HG03097 (cell line): ENCODE results near the gene BRI3.

Source experiments
- ATAC-seq: cut with Tn5 transposase; IDR thresholded peaks from one replicate; pipeline ENCODE4 v1.9.1; 2021; ENCODE audit not compliant: unreplicated experiment, low FRiP score

BRI3 gene

DNA sequence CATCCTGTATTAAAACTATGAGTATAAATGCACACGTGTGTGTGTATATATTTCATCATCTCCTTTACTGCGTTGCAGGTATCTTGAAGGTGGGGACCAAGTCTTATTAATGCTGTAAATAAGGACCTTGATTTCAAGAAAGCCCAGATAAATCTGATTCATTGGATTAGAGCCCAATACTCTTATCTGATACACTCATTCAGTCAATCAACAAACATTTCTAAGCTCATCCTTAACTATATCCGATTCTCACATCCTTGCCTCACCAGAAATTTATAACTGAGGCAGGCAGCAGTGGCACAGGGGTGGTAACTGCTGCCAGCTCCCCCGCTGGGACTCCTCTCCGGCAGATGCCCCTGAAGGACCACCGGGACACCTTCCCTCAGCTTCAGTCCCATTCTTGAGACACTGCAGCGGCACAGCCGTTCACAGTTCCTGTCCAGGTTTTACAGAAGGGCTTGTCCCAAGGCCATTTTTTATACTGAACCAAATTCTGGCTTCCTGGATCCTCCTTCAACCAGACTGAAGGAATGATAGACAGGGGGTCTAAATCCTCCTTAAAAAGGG lies 54.0 kb downstream of the BRI3 start:
- ATAC-seq: no peak

DNA sequence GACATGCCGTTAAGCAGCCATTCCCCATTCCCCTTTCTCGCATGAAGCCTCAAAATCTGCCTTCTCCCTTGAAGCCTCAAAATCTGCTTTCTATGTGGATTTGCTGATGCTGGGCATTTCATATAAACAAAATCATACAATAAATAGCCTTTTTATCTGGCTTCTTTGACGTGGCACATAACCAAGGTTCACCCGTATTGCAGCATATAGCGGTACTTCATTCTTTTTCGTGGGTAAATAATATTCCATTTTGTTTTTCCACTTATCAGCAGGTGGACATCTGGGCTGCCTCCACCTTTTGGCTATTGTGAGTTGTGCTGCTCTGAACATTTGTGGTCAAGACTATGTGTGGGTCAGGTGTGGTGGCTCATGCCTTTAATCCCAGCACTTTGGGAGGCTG lies 57.0 kb downstream of the BRI3 start:
- ATAC-seq: no peak

GRCh38 chr7:98339043-98339442 lies 57.6 kb downstream of the BRI3 start:
- no peak for ATAC-seq

DNA sequence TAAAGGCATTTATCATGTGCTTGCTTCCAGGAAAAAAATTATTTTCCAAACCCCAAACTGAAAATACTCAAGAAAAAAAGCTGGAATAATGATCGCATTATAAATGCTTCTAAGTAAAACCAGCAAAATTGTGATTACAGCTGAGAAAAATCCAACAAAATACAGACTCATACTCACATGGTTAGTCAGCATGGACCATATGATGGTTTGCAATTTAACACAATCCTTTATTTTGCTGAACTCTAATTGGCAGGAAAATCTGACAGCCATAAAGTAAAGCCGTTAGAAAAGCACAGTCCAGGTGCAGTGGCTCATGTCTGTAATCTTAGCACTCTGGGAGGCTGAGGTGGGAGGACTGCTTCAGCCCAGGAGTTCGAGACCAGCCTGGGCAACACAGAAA lies 59.6 kb downstream of the BRI3 start:
- ATAC-seq: no peak
